Nephron progenitor cell (in vitro differentiated cells): Measurements from ENCODE around the gene FGGY.

Source experiments
- DNase-seq: peaks from one replicate; pipeline ENCODE4 v3.0.0; 2021
- H3K27ac Mint-ChIP-seq: 2 replicates; pipeline ENCODE4 v1.8.0; 2021; ENCODE audit warnings: mild to moderate bottlenecking, moderate library complexity, mixed read lengths
- H3K27me3 Mint-ChIP-seq: 2 replicates; pipeline ENCODE4 v1.8.0; 2021; ENCODE audit warnings: mild to moderate bottlenecking, low read depth, mixed read lengths; ENCODE audit not compliant: poor library complexity
- H3K36me3 Mint-ChIP-seq: 2 replicates; pipeline ENCODE4 v1.8.0; 2021; ENCODE audit warnings: low read depth, mixed read lengths
- H3K4me1 Mint-ChIP-seq: 2 replicates; pipeline ENCODE4 v1.8.0; 2021; ENCODE audit warnings: mixed read lengths
- H3K4me3 Mint-ChIP-seq: 2 replicates; pipeline ENCODE4 v1.8.0; 2021; ENCODE audit warnings: mild to moderate bottlenecking, moderate library complexity, mixed read lengths
- H3K9me3 Mint-ChIP-seq: 2 replicates; pipeline ENCODE4 v1.8.0; 2021; ENCODE audit warnings: mild to moderate bottlenecking, moderate library complexity, mixed read lengths
- TF ChIP-seq, protein P1 (sequence below): fragments of 200-600 bp; sonication (generic); IDR thresholded peaks from 2 replicates; pipeline ENCODE4 v1.5.0; 2021; ENCODE audit warnings: antibody characterized with exemption

Gene FGGY

DNA sequence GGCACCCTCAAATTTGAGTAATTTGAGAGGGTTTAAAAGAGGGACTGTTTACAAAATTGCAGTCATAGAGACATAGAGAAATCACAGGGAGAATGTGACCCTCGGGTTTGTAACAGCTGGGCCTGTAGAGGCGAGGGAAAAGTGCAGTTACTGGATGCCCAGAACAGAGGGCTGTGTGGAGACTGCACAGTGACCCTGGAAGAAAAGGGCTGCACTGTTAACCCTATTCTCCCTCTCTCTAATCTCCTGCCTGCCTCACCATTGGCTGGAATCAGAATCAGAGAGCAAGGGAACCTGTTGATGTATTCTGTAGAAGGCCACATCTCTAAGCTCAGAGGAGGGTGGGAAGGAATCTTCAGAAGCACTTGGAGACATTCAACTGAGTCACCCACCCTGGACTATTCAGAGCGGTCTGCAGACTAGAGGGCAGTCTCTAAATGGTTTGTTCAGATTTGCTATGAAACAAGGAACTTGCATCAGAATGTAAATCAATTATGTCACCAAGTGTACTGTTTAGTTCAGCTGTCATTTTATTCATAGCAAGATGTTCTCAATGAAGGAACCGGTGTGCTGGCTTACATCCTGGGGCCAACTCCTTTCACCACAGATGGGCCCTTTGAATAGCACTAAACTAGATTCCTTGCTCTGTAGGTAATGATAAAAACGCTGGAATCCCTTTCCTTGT is 385.6 kb downstream of the FGGY start:
- no peaks in the 10 kb centered on the region for H3K9me3 Mint-ChIP-seq
- peaks cover 4% of the 10 kb centered on the region for H3K36me3 Mint-ChIP-seq
- H3K4me3 Mint-ChIP-seq, result no peak overlapping the region
- H3K4me1 Mint-ChIP-seq, result peaks cover 63% of the 10 kb centered on the region
- no peak overlapping the region for H3K27ac Mint-ChIP-seq
- DNase-seq, result no peak
- peaks cover 9% of the 10 kb centered on the region for H3K27me3 Mint-ChIP-seq
- TF ChIP-seq, protein P1, sequence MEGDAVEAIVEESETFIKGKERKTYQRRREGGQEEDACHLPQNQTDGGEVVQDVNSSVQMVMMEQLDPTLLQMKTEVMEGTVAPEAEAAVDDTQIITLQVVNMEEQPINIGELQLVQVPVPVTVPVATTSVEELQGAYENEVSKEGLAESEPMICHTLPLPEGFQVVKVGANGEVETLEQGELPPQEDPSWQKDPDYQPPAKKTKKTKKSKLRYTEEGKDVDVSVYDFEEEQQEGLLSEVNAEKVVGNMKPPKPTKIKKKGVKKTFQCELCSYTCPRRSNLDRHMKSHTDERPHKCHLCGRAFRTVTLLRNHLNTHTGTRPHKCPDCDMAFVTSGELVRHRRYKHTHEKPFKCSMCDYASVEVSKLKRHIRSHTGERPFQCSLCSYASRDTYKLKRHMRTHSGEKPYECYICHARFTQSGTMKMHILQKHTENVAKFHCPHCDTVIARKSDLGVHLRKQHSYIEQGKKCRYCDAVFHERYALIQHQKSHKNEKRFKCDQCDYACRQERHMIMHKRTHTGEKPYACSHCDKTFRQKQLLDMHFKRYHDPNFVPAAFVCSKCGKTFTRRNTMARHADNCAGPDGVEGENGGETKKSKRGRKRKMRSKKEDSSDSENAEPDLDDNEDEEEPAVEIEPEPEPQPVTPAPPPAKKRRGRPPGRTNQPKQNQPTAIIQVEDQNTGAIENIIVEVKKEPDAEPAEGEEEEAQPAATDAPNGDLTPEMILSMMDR, result no peak

DNA sequence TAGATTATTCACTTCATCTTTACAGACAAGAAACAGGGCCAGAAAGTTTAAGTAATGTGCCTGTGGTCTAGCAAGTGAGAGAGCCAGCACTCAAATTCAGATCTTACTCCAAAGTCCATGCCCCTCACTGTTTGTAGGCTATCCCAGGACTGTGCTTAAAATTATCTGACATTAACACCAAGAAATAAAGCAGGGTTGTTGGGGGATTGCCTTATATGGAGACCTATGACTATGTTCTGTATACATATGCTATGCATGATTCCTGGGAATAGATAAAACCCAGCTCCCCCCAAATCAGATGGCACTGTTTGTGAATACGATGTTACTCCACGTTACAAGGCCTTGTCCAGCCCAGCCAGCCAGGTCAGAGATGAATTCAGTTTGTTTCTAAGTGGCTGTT is 386.3 kb downstream of the FGGY start:
- H3K27me3 Mint-ChIP-seq, result peaks cover 9% of the 10 kb centered on the region
- no peaks in the 10 kb centered on the region for H3K36me3 Mint-ChIP-seq
- H3K4me3 Mint-ChIP-seq, result no peak overlapping the region
- H3K4me1 Mint-ChIP-seq, result peaks cover 56% of the 10 kb centered on the region
- TF ChIP-seq, protein P1, result no peak
- DNase-seq, result no peak
- no peaks in the 10 kb centered on the region for H3K9me3 Mint-ChIP-seq
- no peak overlapping the region for H3K27ac Mint-ChIP-seq

- DNase-seq, result no peak
- Mint-ChIP-seq H3K9me3 (no peaks in the 10 kb centered on the region), H3K36me3 (no peaks in the 10 kb centered on the region), H3K27me3 (peaks cover 9% of the 10 kb centered on the region), H3K4me3 (no peak overlapping the region), H3K27ac (no peak overlapping the region), H3K4me1 (peaks cover 53% of the 10 kb centered on the region)
- TF ChIP-seq, protein P1, result no peak
Observed at GRCh38 chr1:59684698-59685097, 387.8 kb downstream of the FGGY start.

GRCh38 chr1:59685101-59685500 is 388.2 kb downstream of the FGGY start:
- no peak overlapping the region for H3K4me3 Mint-ChIP-seq
- no peaks in the 10 kb centered on the region for H3K9me3 Mint-ChIP-seq
- no peak overlapping the region for H3K27ac Mint-ChIP-seq
- H3K4me1 Mint-ChIP-seq, result peaks cover 54% of the 10 kb centered on the region
- peaks cover 9% of the 10 kb centered on the region for H3K27me3 Mint-ChIP-seq
- H3K36me3 Mint-ChIP-seq, result no peaks in the 10 kb centered on the region
- TF ChIP-seq, protein P1, result no peak
- no peak for DNase-seq

DNA sequence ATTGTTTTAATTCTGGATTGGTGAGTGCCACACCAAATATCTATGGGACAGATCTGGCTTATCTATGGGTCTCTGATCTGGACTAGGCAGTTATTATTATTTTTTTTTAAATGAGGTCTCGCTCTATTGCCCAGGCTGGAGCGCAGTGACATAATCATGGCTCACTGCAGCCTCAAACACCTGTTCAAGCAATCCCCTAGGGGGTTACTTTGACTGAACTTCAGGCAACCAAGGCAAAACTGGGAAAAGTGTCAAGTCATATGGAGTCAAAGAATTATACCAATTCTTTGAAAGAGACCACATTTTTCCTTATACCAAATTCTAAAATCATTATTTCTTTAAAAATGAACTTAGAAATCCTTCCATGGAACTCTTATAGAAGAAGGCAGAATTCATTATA is 388.8 kb downstream of the FGGY start:
- no peak overlapping the region for H3K4me3 Mint-ChIP-seq

More for the DNA sequence above, 388.8 kb downstream of the FGGY start:
- TF ChIP-seq, protein P1, result no peak
- Mint-ChIP-seq H3K36me3 (no peaks in the 10 kb centered on the region), H3K4me1 (peaks cover 59% of the 10 kb centered on the region), H3K9me3 (no peaks in the 10 kb centered on the region), H3K27me3 (peaks cover 9% of the 10 kb centered on the region), H3K27ac (no peak overlapping the region)
- no peak for DNase-seq
